ACC112 (cell line): ENCODE data around the gene MICB.
"Not testable (repeated sequence)": the region's sequence is repeated elsewhere in the genome, so short reads cannot be mapped to it uniquely, and the experiment has no call there.

Experiments
- H2AFZ ChIP-seq: fragments of 200-600 bp; sonication (generic); one replicate; pipeline ENCODE4 v1.6.0; 2017; ENCODE audit warnings: antibody characterized with exemption, low read length; ENCODE audit not compliant: unreplicated experiment
- H3K27ac ChIP-seq: fragments of 200-600 bp; sonication (generic); 2 replicates; pipeline ENCODE4 v1.5.1; 2014; ENCODE audit warnings: low read depth, mild to moderate bottlenecking, antibody characterized with exemption, low read length, moderate library complexity
- H3K27me3 ChIP-seq: fragments of 200-600 bp; sonication (generic); 2 replicates; pipeline ENCODE4 v1.6.1; 2014; ENCODE audit warnings: mild to moderate bottlenecking, antibody characterized with exemption, low read length, moderate library complexity, mixed read lengths; ENCODE audit not compliant: insufficient read depth
- H3K36me3 ChIP-seq: fragments of 200-600 bp; sonication (generic); 2 replicates; pipeline ENCODE4 v1.6.1; 2016; ENCODE audit warnings: mild to moderate bottlenecking, antibody characterized with exemption, low read length, moderate library complexity, mixed read lengths; ENCODE audit not compliant: insufficient read depth
- H3K4me1 ChIP-seq: fragments of 200-600 bp; sonication (generic); one replicate; pipeline ENCODE4 v1.6.1; 2016; ENCODE audit warnings: low read length, mixed read lengths; ENCODE audit not compliant: insufficient read depth, unreplicated experiment, control insufficient read depth
- H3K4me3 ChIP-seq: fragments of 200-600 bp; sonication (generic); 2 replicates; pipeline ENCODE4 v1.5.1; 2014; ENCODE audit warnings: mild to moderate bottlenecking, low read depth, low read length
- H3K79me2 ChIP-seq: fragments of 200-600 bp; sonication (generic); one replicate; pipeline ENCODE4 v1.6.0; 2016; ENCODE audit warnings: low read length; ENCODE audit not compliant: control insufficient read depth, unreplicated experiment, insufficient read depth

Gene MICB

DNA sequence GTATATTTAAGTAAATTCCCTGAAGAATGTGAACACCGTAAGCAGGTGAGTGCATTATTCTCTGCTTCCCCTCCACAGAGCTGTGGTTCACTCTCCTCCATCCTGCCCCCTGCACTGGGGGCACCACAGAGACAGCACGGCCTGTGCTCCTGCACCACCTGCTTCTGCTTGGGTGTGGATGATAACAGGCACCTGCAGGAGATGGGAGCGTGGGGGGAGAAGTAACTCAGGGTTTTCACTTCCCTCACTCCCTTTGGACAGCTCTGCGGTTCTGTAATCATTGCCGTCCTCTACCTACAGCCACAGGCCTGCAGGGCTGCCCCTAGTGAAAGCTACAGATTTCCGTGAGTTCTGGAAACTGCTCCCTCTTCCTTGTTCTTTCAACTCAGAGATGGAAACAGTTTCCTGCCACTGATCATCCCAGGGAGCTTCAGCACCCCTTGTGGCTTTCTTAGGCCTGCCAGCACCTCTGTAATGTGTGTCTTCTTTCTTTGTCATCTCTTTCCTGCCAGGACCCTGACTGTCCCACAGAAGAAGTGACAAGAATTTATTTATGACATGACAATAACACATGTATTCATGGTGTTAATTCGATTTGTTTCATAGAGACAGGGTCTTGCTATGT lies 21.3 kb upstream of the MICB start:
- no peak overlapping the region for H3K4me3 ChIP-seq
- peaks cover 22% of the 10 kb centered on the region for H3K4me1 ChIP-seq
- H3K79me2 ChIP-seq, result no peaks in the 10 kb centered on the region
- H2AFZ ChIP-seq, result no peak overlapping the region
- H3K36me3 ChIP-seq, result no peaks in the 10 kb centered on the region
- no peak overlapping the region for H3K27ac ChIP-seq
- H3K27me3 ChIP-seq, result no peaks in the 10 kb centered on the region

DNA sequence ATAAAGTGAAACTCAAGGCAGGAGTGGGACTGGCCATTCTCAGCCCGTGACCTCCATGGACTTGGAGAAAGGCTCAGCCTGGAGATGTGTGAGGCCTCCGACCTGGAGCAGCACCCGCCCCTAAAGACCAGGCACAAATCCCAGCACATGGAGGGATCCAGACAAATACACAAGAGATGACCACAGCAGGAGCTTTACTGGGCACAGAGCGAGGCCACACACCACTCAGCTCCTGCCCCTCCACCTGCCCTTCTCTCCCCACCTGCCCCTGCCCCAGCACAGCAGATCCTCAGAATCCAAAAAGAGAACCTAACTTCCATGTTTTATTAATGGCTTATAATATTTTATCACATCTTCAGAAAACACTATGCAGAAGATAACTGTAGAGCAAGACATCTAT lies 20.4 kb upstream of the MICB start:
- Histone ChIP-seq H3K27me3 (no peaks in the 10 kb centered on the region), H3K4me3 (no peak overlapping the region), H3K27ac (no peak overlapping the region), H3K36me3 (no peaks in the 10 kb centered on the region), H3K4me1 (peaks cover 22% of the 10 kb centered on the region), H2AFZ (no peak overlapping the region), H3K79me2 (no peaks in the 10 kb centered on the region)

GRCh38 chr6:31478186-31478950 lies 19.6 kb upstream of the MICB start:
- no peak overlapping the region for H2AFZ ChIP-seq
- peaks cover 24% of the 10 kb centered on the region for H3K4me1 ChIP-seq
- H3K27ac ChIP-seq, result no peak overlapping the region
- H3K36me3 ChIP-seq, result no peaks in the 10 kb centered on the region
- no peaks in the 10 kb centered on the region for H3K27me3 ChIP-seq
- no peak overlapping the region for H3K4me3 ChIP-seq
- no peaks in the 10 kb centered on the region for H3K79me2 ChIP-seq

GRCh38 chr6:31479151-31479932 lies 18.6 kb upstream of the MICB start:
- no peak overlapping the region for H3K27ac ChIP-seq
- no peaks in the 10 kb centered on the region for H3K79me2 ChIP-seq
- H3K27me3 ChIP-seq, result no peaks in the 10 kb centered on the region
- H3K36me3 ChIP-seq, result no peaks in the 10 kb centered on the region
- H3K4me3 ChIP-seq, result no peak overlapping the region
- peaks cover 18% of the 10 kb centered on the region for H3K4me1 ChIP-seq
- H2AFZ ChIP-seq, result no peak overlapping the region

- no peaks in the 10 kb centered on the region for H3K36me3 ChIP-seq
- H3K27ac ChIP-seq, result no peak overlapping the region
- H3K4me1 ChIP-seq, result peaks cover 17% of the 10 kb centered on the region
- no peak overlapping the region for H3K4me3 ChIP-seq
- no peak overlapping the region for H2AFZ ChIP-seq
- H3K27me3 ChIP-seq, result no peaks in the 10 kb centered on the region
- no peaks in the 10 kb centered on the region for H3K79me2 ChIP-seq
Measured at GRCh38 chr6:31479933-31480535, 17.9 kb upstream of the MICB start.

DNA sequence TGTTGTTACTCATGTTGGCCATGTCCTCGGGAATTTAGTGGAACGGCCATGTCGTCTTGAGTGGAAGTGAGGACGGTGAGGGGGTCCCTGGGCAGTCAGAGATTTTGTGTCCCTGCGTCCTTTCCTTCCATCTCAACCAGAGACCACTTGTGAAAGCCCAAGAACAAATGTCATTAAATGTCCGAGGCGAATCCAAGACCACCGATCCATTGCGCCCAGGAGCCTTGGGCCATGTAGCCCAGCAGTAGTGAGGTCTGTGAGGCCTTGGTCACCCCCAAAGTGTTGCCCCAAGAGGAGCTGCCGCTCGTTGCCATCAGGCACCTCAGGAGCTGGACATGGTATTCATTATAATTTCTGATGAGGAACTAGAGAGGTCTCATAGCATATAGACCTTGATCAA lies 17.4 kb upstream of the MICB start:
- peaks cover 19% of the 10 kb centered on the region for H3K4me1 ChIP-seq
- no peaks in the 10 kb centered on the region for H3K36me3 ChIP-seq
- H3K27ac ChIP-seq, result no peak overlapping the region
- H3K27me3 ChIP-seq, result no peaks in the 10 kb centered on the region
- H3K79me2 ChIP-seq, result no peaks in the 10 kb centered on the region
- no peak overlapping the region for H3K4me3 ChIP-seq
- no peak overlapping the region for H2AFZ ChIP-seq

DNA sequence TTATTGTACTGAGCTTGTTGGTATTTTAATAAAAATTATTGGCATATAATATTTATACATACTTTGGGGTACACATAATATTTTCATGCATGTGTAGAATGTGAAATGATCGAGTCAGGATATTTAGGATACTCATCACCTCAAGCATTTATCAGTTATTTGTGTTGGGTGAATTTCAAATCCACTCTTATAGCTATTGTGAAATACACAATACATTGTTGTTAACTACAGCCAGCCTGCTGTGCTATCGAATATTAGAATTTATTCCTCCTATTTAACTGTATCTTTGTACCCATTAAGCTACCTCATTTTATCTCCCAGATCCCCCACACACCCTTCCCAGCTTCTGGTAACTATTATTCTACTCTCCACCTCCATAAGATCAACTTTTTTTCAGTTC lies 14.6 kb upstream of the MICB start:
- no peaks in the 10 kb centered on the region for H3K36me3 ChIP-seq
- peaks cover 20% of the 10 kb centered on the region for H3K4me1 ChIP-seq
- H2AFZ ChIP-seq, result no peak overlapping the region
- H3K4me3 ChIP-seq, result no peak overlapping the region
- no peaks in the 10 kb centered on the region for H3K79me2 ChIP-seq
- no peaks in the 10 kb centered on the region for H3K27me3 ChIP-seq
- H3K27ac ChIP-seq, result no peak overlapping the region

DNA sequence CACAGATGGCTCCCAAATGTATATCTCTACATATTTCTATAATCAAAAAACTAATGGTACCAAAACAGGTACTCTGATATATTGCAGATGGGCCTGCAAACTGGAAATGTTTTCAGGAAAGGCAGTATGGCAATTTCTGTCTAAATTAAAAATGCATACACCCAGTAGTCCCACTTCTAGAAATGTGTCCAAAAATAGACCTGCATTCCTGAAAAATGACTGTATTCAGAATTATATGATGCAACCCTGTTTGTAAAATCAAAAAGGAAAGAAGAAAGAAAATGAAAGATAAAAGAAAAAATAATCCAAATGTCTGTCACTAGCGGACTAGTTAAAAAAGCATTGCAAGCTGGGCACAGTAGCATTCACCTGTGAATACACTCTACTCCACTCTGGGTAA lies 12.9 kb upstream of the MICB start:
- Histone ChIP-seq H2AFZ (no peak overlapping the region), H3K36me3 (no peaks in the 10 kb centered on the region), H3K4me1 (peaks cover 20% of the 10 kb centered on the region), H3K79me2 (no peaks in the 10 kb centered on the region), H3K27ac (no peak overlapping the region), H3K27me3 (no peaks in the 10 kb centered on the region), H3K4me3 (peak overlapping the region; percentile 27; the same call in 1 of the 2 replicates)

DNA sequence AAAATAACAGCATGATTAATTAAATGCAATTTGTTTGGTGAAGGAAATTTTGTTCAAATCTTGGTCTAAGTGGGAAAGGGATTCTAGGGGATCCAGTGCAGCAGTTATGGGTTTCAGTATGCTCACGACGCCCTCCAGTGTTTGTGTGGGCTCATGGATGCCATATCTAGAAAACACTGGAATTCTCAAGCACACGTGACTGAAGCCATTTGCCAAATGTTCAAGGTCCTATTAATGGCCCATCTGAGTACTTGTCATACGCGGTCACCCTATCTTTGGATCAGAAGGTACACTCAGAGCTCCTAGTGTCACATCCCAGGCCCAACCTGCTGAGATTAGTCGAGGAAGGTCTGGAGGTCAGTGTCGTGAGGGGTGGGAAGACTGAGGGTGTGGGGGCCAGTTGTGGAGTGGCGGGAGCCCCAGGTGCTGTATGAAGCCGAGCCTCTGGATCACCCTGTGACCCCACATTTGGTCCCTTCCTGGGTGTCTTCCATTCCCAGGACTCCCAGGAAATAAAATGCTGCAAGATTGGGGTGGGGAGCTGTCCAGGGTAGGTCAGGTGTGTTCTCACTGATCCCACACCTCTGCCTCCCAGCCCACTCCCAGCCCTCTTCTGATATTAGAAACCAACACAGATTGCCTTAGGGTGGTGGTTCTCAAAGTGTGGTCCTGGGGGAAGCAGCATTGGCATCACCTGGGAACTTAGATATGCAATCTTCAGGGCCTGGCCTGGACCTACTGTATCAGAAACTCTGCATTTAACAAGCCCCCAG lies 11.7 kb upstream of the MICB start:
- not testable (repeated sequence) for H3K79me2 ChIP-seq

DNA sequence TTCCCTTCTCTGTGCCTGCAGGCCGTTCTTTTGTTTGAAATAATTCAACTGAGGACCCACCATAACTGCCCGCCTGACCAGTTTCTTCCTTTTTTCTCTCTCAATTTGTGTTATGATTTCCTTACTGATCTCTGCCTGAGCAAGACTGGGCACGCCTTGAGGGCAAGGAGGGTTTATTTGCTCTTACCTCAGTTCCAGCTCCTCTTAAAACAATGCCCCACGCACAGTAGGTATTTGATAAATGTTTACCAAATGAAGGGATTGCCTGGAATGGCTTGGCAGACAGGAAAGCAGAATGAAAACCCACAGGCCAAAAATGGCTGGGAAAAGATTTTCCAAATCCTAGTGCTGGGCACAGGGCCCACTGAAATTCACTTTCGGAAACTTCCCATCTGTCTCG lies 10.3 kb upstream of the MICB start:
- H3K27ac ChIP-seq, H3K79me2 ChIP-seq, H3K4me3 ChIP-seq, H3K36me3 ChIP-seq, H2AFZ ChIP-seq, H3K27me3 ChIP-seq: not testable (repeated sequence)
- peaks cover 24% of the 10 kb centered on the region for H3K4me1 ChIP-seq

More for the DNA sequence above, 11.7 kb upstream of the MICB start:
- H2AFZ ChIP-seq, H3K4me3 ChIP-seq, H3K27ac ChIP-seq, H3K36me3 ChIP-seq, H3K27me3 ChIP-seq: not testable (repeated sequence)
- peaks cover 20% of the 10 kb centered on the region for H3K4me1 ChIP-seq
